ENCODE data around the gene NUDT2.
A peak's percentile ranks its signal among the peaks of the same experiment; 100 is the strongest.
"Not testable (repeated sequence)": the region's sequence is repeated elsewhere in the genome, so short reads cannot be mapped to it uniquely, and the experiment has no call there.

NUDT2 gene

GRCh38 chr9:34367751-34368410 lies 38.5 kb downstream of the NUDT2 start:
- not testable (repeated sequence) for H3K27me3 ChIP-seq (ENCODE audit: insufficient read depth, low read length); H3K36me3 ChIP-seq (ENCODE audit: insufficient read depth, low read length); H2AFZ ChIP-seq (ENCODE audit: low read depth, low read length); H3K4me3 ChIP-seq (ENCODE audit: low read length)
- peaks cover 18% of the 10 kb centered on the region for H3K4me1 ChIP-seq (ENCODE audit: insufficient read depth, low read length)
- H3K9me3 ChIP-seq (ENCODE audit: low read length), result peaks cover 26% of the 10 kb centered on the region

- H3K9me3 ChIP-seq (ENCODE audit: low read length), result peaks cover 26% of the 10 kb centered on the region
- H3K4me1 ChIP-seq (ENCODE audit: insufficient read depth, low read length); H3K36me3 ChIP-seq (ENCODE audit: insufficient read depth, low read length); H3K27me3 ChIP-seq (ENCODE audit: insufficient read depth, low read length); H3K4me3 ChIP-seq (ENCODE audit: low read length); H2AFZ ChIP-seq (ENCODE audit: low read depth, low read length): not testable (repeated sequence)
Observed at GRCh38 chr9:34368796-34369195, 39.4 kb downstream of the NUDT2 start.

GRCh38 chr9:34369636-34370035 lies 40.3 kb downstream of the NUDT2 start:
- Histone ChIP-seq H3K27me3 (ENCODE audit: insufficient read depth, low read length) (no peaks in the 10 kb centered on the region), H3K36me3 (ENCODE audit: insufficient read depth, low read length) (peaks cover 8% of the 10 kb centered on the region), H3K4me1 (ENCODE audit: insufficient read depth, low read length) (peaks cover 1% of the 10 kb centered on the region), H3K4me3 (ENCODE audit: low read length) (no peak overlapping the region), H3K9me3 (ENCODE audit: low read length) (peaks cover 26% of the 10 kb centered on the region), H2AFZ (ENCODE audit: low read depth, low read length) (no peak overlapping the region)

- Histone ChIP-seq H3K4me3 (ENCODE audit: low read length) (no peak overlapping the region), H3K36me3 (ENCODE audit: insufficient read depth, low read length) (peaks cover 8% of the 10 kb centered on the region), H3K9me3 (ENCODE audit: low read length) (peaks cover 26% of the 10 kb centered on the region), H3K27me3 (ENCODE audit: insufficient read depth, low read length) (no peaks in the 10 kb centered on the region), H3K4me1 (ENCODE audit: insufficient read depth, low read length) (no peaks in the 10 kb centered on the region), H2AFZ (ENCODE audit: low read depth, low read length) (no peak overlapping the region)
Observed at GRCh38 chr9:34370335-34370969, 41.1 kb downstream of the NUDT2 start.

GRCh38 chr9:34370970-34371880 lies 41.9 kb downstream of the NUDT2 start:
- H3K36me3 ChIP-seq (ENCODE audit: insufficient read depth, low read length), result peaks cover 8% of the 10 kb centered on the region
- H3K27me3 ChIP-seq (ENCODE audit: insufficient read depth, low read length), result no peaks in the 10 kb centered on the region
- peaks cover 26% of the 10 kb centered on the region for H3K9me3 ChIP-seq (ENCODE audit: low read length)
- H2AFZ ChIP-seq (ENCODE audit: low read depth, low read length), result no peak overlapping the region
- no peak overlapping the region for H3K4me3 ChIP-seq (ENCODE audit: low read length)
- peaks cover 1% of the 10 kb centered on the region for H3K4me1 ChIP-seq (ENCODE audit: insufficient read depth, low read length)

GRCh38 chr9:34371886-34372466 lies 42.6 kb downstream of the NUDT2 start:
- H3K36me3 ChIP-seq (ENCODE audit: insufficient read depth, low read length), result peaks cover 8% of the 10 kb centered on the region
- no peak overlapping the region for H3K4me3 ChIP-seq (ENCODE audit: low read length)
- H3K27me3 ChIP-seq (ENCODE audit: insufficient read depth, low read length), result no peaks in the 10 kb centered on the region
- no peak overlapping the region for H2AFZ ChIP-seq (ENCODE audit: low read depth, low read length)
- peaks cover 26% of the 10 kb centered on the region for H3K9me3 ChIP-seq (ENCODE audit: low read length)
- peaks cover 6% of the 10 kb centered on the region for H3K4me1 ChIP-seq (ENCODE audit: insufficient read depth, low read length)

GRCh38 chr9:34372467-34373011 lies 43.2 kb downstream of the NUDT2 start:
- no peak overlapping the region for H3K4me3 ChIP-seq (ENCODE audit: low read length)
- peaks cover 26% of the 10 kb centered on the region for H3K9me3 ChIP-seq (ENCODE audit: low read length)
- no peak overlapping the region for H2AFZ ChIP-seq (ENCODE audit: low read depth, low read length)
- H3K36me3 ChIP-seq (ENCODE audit: insufficient read depth, low read length), result peaks cover 8% of the 10 kb centered on the region
- H3K4me1 ChIP-seq (ENCODE audit: insufficient read depth, low read length), result peaks cover 9% of the 10 kb centered on the region
- H3K27me3 ChIP-seq (ENCODE audit: insufficient read depth, low read length), result no peaks in the 10 kb centered on the region

- H3K36me3 ChIP-seq (ENCODE audit: insufficient read depth, low read length), result peaks cover 8% of the 10 kb centered on the region
- H3K4me3 ChIP-seq (ENCODE audit: low read length), result no peak overlapping the region
- no peaks in the 10 kb centered on the region for H3K27me3 ChIP-seq (ENCODE audit: insufficient read depth, low read length)
- peaks cover 21% of the 10 kb centered on the region for H3K9me3 ChIP-seq (ENCODE audit: low read length)
- peaks cover 9% of the 10 kb centered on the region for H3K4me1 ChIP-seq (ENCODE audit: insufficient read depth, low read length)
- H2AFZ ChIP-seq (ENCODE audit: low read depth, low read length), result no peak overlapping the region
Observed at GRCh38 chr9:34373749-34374148, 44.4 kb downstream of the NUDT2 start.

- Histone ChIP-seq H2AFZ (ENCODE audit: low read depth, low read length) (no peak overlapping the region), H3K4me3 (ENCODE audit: low read length) (no peak overlapping the region), H3K9me3 (ENCODE audit: low read length) (peaks cover 21% of the 10 kb centered on the region), H3K27me3 (ENCODE audit: insufficient read depth, low read length) (peaks cover 3% of the 10 kb centered on the region), H3K36me3 (ENCODE audit: insufficient read depth, low read length) (peaks cover 8% of the 10 kb centered on the region), H3K4me1 (ENCODE audit: insufficient read depth, low read length) (peaks cover 9% of the 10 kb centered on the region)
Observed at GRCh38 chr9:34374339-34374738, 45.0 kb downstream of the NUDT2 start.

GRCh38 chr9:34374905-34375552 lies 45.7 kb downstream of the NUDT2 start:
- Histone ChIP-seq H3K36me3 (ENCODE audit: insufficient read depth, low read length) (peaks cover 8% of the 10 kb centered on the region), H3K27me3 (ENCODE audit: insufficient read depth, low read length) (peaks cover 9% of the 10 kb centered on the region), H3K4me1 (ENCODE audit: insufficient read depth, low read length) (peaks cover 13% of the 10 kb centered on the region), H3K9me3 (ENCODE audit: low read length) (peaks cover 19% of the 10 kb centered on the region), H3K4me3 (ENCODE audit: low read length) (no peak overlapping the region), H2AFZ (ENCODE audit: low read depth, low read length) (no peak overlapping the region)

- Histone ChIP-seq H3K4me1 (ENCODE audit: insufficient read depth, low read length) (peaks cover 14% of the 10 kb centered on the region), H2AFZ (ENCODE audit: low read depth, low read length) (peak overlapping the region; percentile 76), H3K9me3 (ENCODE audit: low read length) (peaks cover 11% of the 10 kb centered on the region), H3K36me3 (ENCODE audit: insufficient read depth, low read length) (peaks cover 4% of the 10 kb centered on the region), H3K27me3 (ENCODE audit: insufficient read depth, low read length) (peaks cover 17% of the 10 kb centered on the region), H3K4me3 (ENCODE audit: low read length) (peak overlapping the region; percentile 59)
Observed at GRCh38 chr9:34375901-34376595, 46.7 kb downstream of the NUDT2 start.

Measured in neuron (in vitro differentiated cells).